NCI-H1048 (cell line): ENCODE results near the gene PIK3C2G.

Experiments
- DNase-seq: peaks from one replicate; lab custom pipeline; 2025; lab: John Stamatoyannopoulos, UW

PIK3C2G gene

DNA sequence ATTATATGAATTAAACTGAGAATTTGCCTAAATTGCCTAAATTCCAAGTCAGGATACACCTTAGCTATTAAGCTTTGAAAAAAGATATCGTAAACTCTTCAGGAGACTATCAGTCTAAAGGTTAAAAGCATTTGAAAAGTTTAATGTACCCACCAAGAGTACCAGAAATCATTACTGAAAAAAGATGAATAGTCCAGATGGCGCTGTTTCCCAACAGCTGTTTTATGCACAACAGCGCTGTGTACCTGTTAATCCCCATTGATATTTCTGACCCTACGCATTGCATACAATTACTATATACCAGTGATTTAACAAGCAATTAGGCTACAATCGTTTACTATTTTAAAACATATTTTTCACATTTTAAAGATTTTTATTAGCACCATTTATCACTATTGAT is 291.5 kb downstream of the PIK3C2G start:
- no peak for DNase-seq

DNA sequence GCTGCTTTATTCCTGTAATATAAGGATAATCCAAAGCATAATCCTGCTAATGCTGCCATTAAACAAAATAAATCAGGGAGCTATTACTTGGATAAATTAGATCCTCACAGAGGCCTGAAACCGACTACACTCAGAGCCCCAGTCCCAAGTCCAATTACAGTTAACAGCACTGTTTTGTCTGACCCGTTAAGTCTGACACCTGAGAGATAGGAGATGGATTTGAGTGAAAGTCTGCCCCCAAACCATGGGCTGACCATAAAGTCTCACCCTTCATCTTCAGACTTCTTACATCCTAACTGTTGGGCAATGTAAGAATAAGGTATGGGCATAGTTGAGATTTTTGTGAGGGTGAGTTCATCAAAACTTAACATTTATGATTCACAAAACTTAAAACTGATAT is 294.8 kb downstream of the PIK3C2G start:
- no peak for DNase-seq

DNA sequence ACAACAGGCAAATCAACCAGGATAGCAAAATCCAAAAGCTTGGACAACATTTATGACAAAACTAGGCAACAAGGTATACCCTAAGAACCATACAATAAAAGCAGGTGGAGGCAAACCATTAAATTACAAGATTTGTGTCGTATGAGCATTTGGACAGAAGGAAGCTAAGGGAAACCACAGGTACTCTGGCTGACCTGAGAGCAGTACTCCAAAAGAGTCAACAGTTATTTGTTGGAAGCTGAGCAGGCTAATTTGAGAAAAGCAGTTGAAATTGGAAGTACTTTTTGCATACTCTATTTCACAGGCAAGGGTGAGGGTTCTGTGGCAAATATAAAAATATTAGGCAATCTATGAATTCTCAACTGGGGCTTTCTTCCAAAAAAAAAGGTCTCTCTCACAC is 297.9 kb downstream of the PIK3C2G start:
- no peak for DNase-seq

DNA sequence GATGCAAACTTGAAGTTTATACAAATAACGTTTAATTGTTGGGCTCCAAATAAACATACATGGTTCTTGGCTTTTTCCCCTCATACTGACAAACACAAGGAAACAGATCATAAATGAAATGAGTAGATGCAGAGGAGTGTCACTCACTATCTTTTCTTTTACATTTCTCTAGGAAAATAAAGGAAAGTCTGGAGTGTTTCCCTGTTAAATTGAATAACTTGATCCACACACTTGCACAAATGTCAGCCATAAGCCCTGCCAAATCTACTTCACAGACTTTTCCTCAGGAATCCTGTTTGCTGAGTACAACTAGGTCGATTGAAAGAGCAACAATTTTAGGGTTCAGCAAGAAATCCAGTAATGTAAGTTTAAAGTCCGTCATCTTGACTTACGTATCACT is 301.2 kb downstream of the PIK3C2G start:
- DNase-seq = no peak

DNA sequence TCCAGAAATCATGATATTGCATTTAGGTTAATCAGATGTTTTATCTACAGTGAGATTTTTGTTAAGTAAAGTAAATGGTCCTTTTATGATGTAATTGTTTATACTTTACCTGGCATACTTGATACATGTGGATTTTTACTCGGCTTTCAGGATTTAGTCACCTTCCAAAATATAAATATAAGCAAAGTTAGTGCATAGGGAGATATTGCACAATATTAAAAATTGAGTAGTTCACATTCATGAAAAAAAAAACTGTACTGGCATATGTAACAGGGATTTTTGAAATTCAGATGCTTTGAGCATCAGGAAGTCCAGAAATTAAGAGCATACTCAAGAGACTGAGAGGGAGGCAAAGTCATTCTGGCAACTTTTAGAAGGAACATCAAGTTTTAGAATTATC is 303.0 kb downstream of the PIK3C2G start:
- DNase-seq = no peak

DNA sequence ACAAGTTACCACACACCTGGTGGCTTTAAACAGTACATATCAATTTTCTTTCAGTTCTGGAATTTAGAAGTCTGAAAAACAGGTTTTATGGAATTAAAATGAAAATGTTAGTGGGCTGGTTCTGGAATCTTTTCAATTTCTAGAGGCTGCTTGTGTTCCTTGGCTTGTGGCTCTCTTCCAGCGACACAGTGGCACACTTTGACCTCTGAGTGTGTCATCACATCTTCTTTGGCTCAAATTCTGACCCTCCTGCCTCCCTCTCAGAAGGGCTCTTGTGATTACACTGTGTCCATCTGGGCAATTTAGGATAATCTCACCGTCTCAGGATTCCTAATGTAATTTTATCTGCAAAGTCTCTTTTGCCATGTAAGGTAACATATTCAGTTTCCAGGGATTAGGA is 306.5 kb downstream of the PIK3C2G start:
- DNase-seq = no peak

DNA sequence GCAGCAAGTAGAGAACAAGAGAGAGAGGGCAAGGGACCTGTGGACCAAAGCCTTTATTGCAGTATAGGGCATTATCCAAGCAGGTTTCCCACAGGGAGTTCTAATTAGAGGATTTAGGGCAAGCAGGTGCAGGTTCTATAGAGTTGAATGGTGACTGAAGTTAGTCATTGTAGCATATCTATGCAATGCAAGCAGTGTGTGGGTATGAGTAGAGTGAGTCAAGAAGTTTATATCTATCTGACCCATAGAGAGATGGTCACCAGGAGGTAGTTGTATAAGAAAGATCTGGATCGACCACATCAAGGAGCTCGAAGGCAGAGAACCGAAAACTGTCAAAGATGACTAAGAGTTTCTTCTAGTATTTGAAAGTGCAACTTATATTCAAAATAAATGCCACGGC is 309.2 kb downstream of the PIK3C2G start:
- DNase-seq = no peak

DNA sequence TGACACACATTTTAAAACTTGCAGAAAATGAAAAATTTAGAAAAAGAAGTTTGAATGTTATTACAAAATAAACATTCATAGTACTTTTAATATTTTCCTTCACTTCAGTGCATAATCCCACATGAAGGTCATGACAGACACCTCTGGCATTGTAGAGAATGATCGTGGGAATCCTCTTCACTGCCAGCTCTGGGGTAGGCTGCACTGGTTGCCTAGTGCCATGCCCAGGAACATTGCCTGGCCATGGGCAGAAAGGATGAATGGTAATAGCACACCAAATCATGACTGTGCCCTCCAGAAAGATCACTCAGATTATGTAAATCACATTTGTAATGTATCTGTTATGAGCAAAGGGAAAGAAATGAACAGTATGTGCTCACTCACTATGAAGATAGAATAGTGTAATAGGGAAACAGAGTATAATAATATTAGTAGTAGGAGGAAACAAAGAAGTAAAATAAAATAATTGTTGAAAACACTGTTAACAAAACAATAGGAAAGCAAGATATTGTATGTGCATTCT is 314.8 kb downstream of the PIK3C2G start:
- DNase-seq = no peak

DNA sequence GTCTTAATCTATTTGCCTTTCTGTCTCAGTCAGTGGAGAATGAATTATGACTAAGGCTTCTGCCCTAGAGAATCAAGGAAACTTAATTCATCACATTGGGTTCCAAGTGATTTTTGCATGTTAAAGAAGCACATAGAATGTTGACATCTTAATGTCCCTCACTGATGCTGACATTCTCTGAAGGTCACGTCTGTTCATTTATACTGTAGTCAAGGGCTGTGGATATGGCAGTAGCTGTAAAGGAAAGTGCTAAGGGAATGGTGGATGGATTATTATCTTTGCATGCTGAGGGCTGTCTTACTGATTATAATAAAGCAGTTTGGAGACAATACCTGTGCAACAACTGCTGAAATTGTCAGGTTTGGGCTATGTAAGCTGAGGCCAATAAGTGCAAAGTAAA is 315.3 kb downstream of the PIK3C2G start:
- DNase-seq = no peak

DNA sequence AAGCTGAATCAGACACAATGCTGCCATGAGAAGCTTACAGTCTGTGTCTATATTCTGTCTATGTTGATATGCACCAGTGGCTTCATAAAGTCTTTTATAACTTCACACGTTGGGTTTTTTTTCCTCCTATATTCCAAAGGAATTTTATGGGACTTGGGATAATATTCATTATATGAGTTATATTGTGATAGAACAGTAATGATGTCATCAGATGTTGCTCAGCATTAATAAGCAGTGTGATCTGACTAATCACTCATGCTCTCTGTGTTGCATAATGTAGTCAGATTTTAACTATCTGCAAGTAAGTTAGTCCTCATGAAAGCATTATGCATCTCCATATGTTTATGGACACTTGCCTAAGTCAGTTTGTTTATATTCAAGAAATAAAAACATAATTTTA is 316.9 kb downstream of the PIK3C2G start:
- DNase-seq = no peak

DNA sequence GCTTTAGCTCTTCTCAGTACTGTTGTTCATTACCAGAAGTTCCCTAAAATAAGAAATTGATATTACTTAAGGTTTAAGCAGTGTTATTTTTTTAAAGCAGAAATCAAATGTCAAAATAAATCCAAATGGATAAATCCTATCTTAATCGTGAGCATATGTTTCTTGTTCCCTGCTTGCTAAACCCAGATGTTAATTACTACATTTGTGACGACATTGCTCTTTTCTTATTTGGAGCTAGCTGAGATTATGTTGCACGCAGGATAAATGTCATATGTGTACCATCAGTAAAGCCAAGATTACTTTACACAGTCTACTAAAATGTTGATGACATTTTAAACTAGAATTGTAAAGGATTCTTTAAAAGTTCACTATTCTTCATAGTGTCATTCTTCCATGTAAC is 319.0 kb downstream of the PIK3C2G start:
- DNase-seq = no peak

DNA sequence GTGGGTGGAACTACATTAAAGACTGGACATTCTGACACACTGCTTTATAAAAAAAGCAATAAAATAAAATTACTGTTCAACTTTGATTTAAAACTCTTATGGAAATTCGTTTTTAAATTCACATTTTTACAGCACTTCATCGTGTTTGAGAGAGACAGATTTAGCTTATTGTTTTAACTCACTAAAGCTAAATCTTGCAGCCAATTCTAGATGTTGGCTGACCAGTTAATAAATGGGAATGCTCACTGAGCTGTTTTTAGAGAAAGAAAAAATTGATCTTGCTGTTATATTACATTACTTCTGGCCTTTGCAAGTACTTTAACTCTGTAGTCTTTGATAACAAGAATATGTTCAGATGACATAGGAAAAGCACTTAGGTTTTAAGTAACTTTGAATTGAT is 319.4 kb downstream of the PIK3C2G start:
- no peak for DNase-seq

DNA sequence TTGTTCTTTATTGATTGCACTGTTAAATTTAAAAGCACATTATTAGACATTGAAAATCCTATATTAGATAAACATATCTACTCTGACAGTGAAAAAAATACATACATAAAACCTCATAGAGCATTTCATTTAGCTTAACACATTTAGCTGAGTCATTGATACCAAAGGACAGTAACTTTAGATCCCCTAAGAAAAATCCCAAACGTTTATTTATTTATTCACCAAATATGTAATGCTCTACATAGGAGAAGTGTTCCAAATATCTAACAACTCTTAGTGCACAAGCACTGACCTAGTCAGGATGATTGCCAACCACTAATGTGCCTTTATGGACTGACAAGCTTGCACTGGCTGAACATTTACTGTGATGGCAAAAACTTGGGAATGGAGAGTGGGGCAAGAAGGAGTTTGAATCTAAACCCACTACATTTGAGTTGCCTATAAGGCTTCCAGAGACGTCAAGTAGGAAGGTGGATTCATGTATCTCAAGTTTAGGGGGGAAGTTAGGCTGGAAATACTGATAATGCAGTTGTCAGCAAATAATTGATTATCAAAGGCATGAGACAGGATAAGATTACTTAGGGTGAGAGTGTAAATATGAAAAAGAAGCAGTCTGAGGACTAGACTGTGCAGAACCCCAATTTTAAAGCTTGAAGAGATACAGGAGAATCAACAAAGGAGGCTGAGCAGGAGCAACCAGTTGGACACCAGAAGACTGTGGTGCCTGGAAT is 320.1 kb downstream of the PIK3C2G start:
- DNase-seq = no peak

DNA sequence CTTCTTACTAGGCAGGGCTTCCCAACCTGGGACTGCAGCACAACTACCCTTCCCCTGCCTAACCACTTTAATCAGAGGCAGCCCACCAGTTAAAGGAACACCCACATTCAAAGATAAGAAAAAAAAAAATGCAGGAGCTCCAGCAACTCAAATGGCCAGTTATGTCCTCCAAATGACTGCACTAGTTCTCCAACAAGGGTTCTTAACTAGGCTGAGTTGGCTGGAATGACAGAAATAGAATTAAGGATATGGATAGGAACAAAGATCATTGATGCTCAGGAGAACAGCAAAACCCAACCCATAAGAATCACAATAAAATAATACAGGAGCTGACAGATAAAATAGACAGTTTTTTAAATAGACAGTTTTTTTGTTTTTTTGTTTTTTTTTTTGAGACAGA is 322.3 kb downstream of the PIK3C2G start:
- DNase-seq = no peak

DNA sequence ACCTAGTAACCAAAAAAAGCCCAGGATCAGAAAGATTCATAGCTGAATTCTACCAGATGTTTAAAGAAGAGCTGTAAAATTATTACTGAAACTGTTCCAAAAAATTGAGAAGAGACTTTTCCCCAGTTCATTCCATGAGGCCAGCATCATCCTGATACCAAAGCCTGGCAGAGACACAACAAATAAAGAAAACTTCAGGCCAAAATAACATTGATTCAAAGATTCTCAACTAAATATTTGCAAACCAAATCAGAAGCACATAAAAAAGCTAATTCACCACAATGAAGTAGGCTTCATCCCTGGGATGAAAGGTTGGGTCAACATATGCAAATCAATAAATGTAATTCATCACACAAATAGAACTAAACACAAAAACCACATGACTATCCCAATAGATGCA is 325.3 kb downstream of the PIK3C2G start:
- DNase-seq = no peak

DNA sequence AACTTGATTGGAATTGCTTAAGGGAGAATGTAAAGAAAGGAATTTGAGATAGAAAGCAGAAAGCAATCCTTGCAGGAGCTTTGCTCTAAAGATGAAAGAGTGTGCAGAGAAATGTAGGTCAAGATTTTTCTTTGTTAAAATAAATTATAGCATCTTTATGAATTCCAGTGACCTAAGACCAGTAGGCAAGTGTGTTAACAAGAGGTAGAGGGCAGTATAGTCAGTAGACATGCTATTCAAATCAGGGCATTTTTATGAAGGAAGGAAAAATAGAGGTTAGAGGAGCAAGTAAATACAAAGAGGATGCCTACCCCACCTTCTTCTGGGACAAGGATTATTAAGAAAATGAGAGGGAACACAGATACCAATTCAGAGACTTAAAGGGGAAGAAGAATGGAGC is 328.0 kb downstream of the PIK3C2G start:
- DNase-seq = no peak

DNA sequence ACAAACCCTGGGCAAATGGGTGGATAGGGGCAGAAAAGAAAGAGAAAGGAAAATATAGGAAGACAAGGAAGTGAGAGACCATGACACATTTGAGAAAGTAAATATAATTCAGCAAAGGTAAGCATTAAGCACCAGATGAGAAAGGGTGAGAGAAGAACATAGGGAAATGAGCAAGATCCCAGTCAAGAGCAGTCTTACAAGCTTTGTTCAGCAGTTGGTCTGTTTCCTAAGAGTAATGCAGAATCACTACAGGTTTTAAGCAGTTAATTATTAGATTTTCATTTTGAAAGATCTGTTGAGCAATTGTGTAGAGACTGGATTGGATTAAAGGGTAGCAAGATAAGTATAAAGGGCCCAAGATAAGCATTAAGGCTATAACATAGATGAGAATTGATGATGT is 330.2 kb downstream of the PIK3C2G start:
- no peak for DNase-seq

DNA sequence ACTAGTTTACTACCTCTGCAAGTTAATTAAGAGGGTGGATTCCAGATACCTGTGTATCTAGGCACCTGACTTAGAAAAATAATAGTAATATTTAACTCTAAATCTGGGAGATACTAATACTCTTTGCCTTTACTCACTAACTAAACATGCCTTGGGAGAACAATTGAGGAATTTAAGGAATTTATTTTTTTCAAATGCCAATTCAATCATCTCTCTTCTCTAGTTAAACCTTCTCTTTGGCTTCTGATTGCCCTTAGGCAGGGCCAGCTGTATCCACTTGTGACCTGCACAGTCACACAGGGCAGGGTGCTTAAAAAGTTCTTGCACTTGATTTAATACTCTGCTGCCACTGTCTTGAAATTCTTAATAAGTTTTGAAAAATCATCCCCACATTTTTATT is 334.1 kb downstream of the PIK3C2G start:
- DNase-seq = no peak

DNA sequence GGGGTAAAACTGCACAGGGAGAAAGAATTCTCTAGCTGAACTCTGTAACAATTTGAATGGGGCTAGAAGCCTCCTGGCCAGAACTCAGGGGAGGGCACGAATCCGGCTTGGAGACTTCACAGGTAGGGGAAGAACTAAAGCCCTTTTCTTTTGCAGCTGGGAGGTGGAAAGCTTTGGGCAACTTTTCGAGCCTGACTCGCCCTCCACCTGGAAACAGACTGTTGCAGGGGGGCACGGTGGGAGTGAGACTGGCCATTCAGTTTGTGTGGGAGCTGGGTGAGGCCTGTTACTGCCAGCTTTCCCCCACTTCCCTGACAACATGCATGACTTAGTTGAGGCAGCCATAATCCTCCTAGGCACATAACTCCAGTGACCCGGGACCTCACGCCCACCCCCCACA is 340.6 kb downstream of the PIK3C2G start:
- no peak for DNase-seq

DNA sequence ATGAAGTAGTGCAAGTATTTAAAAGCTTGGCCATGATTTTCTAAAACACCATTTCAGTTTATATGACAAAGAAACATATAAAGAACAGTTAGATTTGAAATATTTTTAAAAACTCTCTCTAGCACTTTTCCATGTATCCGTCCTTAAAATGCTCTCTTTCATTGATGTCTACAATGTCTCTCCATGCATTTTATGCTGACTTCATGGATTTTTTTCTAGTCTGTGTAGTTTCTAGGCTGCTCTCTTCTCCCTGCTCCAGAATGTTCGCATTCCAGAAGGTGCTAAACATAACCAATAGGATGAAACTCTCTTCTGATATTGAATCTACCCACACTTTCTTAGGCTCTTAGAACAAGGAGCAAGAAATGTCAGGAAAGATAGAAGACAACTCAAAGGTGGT is 351.7 kb downstream of the PIK3C2G start:
- DNase-seq = no peak

DNA sequence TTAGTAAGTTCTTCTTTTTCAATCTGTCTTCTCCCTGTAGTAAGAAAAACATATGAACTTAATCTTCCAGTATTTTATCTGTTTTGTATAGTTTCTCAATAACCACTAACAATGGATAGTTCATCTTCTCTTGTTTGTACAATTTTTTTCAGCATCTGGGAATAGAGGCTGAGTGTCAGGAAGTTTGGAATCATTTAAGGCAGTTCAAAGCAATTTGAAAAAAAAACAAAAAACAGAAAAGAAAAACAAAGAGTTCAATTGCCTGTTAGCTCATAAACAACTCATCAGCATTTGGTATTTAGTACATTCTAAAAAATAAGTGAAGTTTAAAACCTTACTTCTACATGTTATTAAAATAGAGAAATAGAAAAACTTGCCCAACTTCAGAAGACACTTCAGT is 359.7 kb downstream of the PIK3C2G start:
- DNase-seq = no peak

DNA sequence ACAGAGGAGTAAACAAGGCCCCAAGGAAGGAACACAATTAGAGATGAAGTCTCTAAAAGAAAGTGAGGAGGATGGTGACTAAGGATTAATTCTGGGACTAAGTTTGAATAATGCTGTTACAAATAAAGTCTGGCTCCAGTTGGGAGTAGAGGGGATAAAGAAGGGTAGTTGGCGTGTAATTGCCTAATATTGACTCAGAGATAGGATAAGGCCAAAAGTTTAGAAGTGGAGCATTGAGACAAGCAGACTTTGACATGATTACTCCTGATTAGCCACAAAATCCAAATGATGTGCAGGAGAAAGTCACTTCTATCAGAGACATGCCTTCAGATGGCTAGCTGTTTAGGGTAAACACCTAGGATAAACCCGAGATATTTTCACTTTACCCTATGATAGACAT is 368.1 kb downstream of the PIK3C2G start:
- no peak for DNase-seq

DNA sequence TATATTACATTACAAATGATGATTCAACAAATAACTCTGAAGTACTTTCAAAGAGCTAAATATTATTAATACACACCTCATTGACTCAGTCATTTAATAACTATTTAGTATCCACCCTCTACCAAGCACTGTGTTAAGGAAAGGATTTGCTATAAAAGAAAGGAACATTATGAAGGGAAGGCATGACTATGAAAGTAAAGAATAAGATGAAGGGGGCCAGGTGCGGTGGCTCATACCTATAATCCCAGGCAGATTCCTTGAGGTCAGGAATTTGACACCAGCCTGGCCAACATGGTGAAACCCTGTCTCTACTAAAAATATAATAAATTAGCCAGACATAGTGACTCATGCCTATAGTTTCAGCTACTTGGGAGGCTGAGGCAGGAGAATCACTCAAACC is 368.6 kb downstream of the PIK3C2G start:
- no peak for DNase-seq

DNA sequence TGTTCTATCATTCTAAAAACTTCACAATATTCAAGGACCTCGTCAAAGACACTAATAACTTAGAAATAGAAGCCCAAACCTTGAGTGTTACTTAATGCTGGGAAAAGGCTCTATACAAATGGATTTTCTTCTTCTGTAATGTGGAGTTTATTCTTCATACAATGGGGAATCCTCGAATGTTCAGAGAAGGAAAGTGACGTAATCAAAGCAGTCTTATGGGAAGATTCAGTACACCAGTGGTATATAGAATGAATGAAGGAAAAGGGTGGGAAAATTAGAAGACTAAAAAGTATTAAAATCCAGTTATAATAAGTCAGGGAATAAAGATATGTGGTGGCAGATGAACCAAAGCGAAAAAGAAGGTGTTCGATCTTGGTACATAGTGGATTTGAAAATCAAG is 370.0 kb downstream of the PIK3C2G start:
- DNase-seq = no peak
